NCI-H2171 treated with DMSO at 0.1 percent for 48 hours (cell line): ENCODE results near the gene WWOX.

Experiments used
- DNase-seq: peaks from one replicate; lab custom pipeline; 2025; lab: John Stamatoyannopoulos, UW

The WWOX gene

DNA sequence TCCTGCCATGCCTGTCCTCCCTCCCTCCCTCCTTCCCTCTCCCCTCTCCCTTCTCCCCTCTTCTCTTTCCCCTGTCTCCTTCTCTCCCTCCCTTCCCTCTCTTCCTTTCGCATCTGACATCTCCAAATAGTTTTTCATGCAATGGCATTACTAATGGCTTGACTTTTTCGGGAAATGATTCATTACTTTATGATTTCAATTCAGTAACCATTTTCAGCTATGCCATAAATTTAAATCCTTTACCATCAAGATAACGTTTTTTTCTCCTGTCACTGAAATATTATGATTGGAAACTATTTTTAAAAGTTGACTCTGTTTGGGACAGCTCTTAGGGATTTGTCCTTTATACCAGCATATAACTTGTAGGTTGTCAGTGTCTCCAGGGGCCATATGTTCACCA lies 201.0 kb downstream of the WWOX start:
- no peak for DNase-seq

DNA sequence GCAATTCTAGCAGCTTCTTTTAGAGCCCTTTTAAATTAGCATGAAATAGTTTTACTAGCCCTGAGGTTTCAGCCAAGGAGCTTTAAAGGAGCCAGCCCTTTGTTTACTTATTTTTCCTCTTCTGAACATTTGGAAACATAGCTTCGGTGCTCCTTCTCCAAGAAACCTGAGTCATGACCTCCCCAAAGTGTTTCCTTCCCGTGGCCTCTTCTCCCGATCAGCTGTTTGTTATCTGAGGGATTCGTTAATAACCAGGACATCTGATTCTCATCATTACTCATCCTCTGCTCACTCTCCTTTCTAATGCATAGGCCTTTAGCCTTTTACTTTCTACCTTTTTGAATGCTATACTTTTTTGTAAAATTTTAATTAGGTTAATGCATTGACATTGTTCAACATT lies 204.5 kb downstream of the WWOX start:
- DNase-seq: no peak

DNA sequence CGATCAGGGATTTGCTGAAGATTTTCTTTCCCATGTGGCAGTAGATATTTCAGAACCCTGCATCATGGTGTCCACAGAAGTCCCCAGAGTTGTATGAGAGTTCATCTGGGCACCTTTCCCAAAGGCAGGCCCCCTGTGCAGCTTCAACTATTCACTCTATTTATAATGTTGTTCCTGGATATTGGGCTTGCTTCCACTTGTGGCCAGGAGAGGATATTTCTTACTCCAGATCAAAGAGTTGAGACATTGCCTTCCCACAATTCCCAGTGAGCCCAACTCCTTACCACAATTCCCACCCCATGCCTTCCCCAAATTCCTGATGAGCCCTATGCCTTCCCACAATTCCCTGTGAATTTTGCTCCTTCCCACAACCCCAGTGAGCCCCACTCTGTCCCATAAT lies 206.9 kb downstream of the WWOX start:
- DNase-seq: no peak

DNA sequence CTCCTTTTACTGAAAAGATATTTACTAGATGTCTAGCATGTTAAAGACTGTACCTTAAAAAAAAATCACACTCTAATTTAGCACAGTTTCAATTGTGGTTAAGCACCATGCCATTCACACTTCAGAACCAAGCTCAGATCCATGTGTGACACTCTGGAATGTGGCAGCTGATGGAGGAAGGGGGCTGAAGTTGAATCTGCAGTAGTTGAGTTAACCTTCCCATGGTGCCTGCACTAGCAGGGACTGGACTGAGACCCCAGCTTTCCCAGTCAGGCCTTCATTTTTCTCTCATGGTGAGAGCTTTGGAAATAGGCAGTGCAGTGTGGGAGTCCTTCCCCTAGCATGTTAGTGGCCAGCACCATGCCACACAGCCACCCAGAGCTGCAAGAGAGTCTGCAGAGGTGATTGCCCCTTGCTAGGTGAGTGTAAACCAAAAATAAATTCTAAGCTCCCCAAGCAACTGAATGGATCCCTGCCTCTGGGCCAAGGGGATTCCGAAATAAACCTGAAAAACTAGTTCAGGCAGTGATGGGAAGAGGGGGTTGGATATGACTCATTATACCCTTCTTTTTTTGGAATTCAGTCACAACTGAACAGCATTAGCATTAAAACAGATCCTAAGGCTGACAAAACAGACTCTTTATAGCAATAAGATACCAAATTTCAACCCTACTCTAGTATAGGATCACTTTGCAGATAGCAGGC lies 208.5 kb downstream of the WWOX start:
- no peak for DNase-seq

DNA sequence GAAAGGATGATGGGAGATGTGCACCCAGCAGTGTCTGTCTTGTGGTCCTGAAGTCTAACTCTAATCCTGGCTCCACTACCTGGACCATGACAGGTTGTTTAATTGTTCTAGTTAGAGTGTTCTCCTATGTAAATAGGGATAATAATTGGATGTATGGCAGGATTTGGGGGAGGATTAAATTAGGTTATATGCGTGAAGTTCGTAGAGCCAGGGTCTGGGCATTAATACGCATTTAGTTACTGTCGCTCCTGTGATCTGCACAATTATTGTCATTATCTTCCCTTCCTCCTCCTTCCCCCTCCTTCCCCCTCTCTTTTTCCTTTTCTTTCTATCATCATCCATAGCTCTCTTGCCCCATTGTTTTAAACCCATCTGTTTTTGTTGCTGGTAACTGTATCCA lies 210.3 kb downstream of the WWOX start:
- no peak for DNase-seq

DNA sequence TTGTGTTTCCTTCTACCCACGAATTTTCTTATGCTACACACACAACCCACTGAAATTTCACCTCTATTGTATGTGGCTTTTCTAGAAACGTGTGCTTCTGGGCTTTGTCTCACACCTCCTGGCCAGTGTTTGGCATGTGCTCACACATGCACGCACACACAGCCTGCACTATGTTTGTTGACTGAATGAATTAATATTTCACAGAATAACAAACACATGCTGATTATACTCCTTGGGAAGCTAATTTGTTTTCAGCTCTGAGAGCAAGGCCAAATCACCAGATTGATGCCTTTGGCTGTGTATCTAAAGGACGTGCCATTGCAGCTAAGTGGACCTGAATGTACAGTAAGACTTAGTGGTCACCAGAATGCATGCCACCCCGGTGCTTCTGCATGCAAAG lies 210.7 kb downstream of the WWOX start:
- no peak for DNase-seq

DNA sequence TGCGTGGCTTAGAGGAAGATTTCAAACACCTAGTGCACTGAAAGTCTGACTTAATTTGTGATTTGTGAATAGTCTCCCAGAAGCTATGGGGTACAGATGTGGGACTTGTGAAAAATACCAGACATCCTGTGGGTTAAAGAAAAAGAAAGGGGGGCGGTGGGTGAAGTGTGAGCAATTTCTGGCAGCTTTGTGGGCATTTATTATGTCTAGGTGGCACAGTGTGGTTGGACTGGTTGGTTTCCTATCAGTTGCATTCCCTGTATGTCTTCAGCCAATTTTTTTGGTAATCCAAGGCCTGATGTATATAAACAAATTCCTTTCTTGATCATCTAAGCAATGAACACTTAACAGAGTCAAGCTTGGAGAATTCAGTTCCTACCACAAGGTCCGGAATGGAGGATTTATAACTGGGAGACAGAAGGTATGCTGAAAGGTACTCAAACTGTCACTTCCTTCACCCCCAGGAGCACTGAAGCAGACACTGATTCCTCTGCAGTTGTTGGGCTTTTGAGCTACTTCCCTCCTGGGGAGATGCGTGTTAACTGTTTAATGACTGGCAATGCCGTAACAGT lies 211.6 kb downstream of the WWOX start:
- DNase-seq: peak; percentile 59

DNA sequence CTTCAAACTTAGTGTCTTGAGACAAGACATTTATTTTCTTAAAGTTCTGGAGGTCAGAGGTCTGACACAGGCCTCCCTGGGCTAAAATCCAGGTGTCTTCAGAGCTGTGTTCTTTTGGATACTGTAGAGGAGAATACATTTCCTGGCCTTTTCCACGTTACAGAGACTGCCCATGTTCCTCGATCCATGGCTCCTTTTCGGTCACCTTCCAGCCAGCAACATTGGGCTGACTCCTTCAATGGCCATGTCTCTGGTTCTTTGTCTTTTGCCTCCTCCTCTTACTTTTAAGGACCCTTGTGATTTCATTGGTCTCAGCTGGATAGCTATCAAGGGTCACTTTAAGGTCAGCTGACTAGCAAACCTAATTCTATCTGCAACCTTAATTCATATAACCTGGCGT lies 212.4 kb downstream of the WWOX start:
- DNase-seq: no peak

DNA sequence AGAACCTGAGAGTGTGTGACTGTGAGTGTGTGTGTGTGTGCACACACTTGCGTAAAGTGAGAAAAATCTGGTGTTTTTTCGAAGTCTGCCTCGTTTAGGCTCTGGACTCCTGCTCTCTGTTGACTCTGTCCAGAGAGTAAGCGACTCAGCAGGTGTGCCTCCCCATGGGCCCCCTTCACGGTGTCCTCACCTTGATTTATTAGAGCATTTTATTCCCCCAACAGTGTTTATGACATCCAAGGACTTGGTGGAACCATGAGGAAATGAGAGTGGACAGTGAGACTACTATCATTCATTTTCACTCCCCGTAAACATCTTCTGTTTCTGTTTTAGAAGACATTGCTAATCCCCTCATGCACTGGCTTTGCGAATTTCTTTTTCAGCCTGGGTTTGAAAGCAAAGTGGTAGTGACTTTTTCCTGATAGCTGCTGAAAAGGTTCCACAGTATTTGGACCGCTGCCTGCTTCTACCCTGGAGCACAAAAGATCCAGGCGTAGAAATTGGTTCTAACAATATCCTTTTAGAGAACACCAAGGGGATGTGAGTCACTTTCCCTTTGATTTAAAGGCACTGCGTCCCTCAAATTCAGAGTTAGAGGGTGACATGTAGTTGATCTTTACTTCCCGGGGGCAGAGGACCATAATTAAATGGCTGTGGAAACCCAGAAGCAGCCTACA lies 218.2 kb downstream of the WWOX start:
- DNase-seq: no peak

DNA sequence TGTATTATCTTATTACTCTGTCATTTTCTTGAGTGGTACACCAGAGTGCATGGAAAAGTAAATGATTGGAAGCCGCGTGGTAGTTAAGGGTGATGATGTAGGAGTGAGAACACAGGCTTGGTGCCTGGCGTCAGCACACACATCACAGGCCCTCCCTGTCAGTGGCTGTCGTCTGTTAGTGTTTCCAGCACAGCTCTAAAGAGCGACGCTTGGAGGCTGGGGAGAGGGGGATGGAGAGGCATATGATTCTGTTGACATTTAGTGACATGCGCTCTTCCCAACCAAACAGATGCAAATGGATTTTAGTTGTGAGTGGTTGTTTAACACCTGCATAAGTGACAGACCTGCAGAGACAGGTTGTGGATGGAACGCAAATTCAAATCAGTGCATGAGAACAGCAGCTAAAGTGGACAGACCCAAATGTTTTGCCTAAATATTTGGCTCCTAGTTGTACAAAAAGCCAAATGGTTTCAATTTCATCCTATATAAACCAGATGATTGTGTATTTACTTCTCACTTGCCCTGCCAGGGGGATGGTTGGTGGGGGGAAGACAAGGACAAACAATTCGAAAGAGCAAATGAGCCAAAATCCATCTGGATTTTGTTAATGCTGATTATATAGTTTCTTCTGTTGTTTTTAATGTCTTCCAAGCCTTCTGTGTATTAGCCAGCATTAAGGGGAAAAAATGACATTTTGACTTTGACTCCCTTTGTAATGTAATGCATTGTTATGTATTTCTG lies 222.3 kb downstream of the WWOX start:
- DNase-seq: peak; percentile 58

DNA sequence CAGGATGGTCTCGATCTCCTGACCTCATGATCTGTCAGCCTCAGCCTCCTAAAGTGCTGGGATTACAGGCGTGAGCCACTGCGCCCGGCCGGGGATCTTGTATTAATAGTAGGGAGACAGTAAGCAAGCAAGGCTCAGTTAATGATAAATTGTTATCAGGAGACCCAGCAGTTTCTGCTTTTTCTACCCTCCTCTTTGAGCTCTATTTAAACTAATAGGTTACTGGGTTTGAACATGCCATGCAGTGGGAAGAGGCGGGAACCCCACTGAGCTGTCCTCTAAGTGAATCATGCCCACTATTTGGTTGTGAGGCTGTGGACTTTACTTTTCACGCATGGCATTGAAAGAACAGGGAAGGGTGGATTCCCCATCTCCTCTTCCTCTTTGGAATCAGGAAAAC lies 223.9 kb downstream of the WWOX start:
- no peak for DNase-seq

DNA sequence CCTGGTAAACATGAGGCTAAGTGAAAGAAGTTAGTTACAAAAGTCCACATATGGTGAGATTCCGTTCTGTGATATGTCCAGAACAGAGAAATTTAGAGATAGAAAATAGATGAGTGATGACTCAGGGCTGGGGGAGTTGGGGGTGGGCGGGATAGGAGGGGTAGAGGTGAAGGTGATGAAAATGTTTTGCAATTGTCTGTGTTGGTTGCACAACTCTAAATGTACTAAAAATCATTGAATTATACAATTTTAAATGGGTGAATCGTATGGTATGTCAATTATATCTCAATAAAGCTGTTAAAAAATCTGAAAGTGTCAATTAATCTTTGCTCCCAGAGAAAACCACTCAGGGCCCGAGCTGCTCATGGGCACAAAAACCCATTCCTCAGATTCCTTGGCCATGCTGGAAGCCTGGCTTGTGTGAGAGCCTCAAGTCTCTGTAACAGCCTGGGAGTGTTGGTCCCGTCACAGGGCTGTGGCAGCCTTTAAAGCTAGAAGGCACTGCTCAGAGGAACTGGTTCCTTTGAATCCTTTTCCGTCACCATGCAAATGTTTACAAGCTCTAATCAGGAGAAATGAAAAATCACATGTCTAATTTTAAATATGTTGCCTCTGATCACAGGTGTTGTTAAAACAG lies 225.3 kb downstream of the WWOX start:
- no peak for DNase-seq

DNA sequence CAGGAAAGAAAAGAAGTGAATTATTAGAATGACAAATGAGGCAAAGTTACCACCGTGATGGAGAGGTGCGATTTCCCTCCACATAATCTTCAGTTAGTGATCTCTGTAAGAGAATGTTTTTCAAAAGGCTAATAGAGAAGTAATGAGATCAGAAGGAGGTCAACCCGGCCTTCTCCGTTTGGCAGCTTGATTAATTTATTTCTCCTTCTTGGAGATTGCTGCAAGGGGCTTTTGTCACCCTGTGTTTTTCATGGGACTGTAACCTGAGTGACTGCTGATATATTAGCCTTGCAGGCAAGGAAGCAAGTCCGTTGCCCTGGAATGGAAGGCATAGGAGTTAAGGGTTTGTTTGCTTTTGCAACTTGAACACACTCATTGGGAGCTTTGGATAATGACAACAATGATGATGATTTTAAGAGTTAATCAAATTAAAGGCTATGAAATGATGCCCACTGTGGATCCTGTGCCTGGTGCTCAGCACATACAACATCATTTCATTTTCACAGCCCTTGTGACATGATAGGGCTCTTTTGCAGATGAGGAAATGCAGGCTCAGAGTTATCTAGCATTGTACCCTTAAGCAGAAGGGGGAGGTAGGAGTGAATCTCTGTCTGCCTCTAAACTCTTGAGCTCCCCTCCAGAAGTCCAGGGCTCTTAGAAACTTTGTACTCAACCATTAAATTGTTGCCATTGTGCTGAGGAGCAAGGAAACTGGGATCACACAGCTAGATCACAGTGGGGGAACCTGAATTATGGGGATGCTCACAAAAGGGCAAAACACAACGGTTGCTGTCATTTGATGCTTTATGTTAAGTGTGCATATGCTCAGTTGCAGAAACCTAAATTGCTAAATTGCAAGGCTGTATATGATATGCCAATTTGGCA lies 226.3 kb downstream of the WWOX start:
- DNase-seq: no peak

DNA sequence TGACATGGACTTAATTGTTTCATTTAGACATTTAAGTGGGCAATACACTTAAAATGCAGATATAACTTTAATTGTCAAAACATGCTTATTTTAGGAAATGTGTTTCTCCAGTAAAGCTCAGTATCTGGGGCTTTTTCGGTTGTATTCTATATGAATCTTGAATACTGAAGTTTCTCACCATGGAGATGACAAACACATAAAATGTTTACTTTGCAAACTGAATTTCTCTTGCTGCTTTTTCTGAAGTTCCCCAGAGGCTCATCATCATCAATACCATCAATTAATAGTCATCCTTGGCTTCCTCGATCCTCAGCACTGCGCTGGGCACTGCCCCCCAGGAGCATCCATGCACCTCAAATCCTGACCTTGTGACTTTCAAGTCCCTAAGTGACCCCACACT lies 227.3 kb downstream of the WWOX start:
- no peak for DNase-seq

DNA sequence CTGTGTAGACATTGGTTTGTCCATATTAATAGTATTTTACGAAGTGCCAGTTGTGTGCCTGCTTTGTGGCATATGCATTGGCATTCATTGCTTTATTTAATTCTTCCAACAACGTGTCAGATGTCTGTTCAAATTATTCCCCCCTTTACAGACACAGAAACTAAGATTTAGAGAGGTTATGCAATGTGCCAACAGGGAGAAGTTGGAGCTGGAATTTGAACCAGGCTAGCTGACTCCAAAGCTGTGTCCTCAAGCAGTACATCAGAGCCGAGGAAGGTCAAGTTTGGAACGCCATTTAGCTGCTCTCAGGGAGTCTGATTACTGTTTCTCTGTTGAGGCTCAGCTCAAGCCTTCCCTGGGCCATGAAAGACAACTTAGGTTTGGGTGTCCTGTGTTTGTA lies 232.3 kb downstream of the WWOX start:
- DNase-seq: no peak

DNA sequence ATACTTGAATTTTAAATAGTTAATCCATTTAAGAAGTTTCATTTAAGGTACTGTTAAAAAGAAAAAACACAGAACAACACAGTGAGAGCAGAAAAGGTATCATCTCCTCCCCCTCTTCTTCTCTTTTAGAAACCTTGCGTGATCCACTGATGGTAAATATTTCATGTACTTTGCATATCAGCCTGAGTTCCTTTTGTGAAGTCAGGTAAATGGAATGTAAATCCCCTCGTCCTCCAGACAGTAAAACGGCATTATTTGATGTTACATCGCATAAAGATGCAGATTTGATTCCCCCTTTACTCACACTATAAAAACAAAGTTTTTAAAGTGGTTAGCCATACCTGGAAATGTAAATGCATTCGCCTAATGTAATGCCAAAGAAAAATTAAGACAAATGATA lies 234.4 kb downstream of the WWOX start:
- DNase-seq: no peak

DNA sequence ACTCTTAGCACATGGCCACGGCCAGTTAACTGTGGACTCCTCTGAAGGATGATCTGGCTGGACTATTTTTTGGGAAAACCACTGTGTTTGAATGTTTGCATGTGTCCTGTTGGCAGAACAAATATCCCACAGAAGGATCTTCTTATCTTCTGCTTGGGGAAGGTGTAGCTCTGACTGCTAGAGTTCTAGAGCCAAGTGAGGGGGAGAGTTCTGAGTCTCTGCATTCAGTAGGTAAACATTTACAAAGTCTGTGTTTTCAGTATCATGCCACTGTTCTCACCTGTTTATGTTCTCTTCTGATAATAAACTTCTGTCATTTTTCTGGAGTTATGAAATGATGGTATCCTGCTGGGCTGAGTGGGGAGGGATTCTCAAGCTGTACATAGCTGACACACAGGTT lies 241.1 kb downstream of the WWOX start:
- no peak for DNase-seq

DNA sequence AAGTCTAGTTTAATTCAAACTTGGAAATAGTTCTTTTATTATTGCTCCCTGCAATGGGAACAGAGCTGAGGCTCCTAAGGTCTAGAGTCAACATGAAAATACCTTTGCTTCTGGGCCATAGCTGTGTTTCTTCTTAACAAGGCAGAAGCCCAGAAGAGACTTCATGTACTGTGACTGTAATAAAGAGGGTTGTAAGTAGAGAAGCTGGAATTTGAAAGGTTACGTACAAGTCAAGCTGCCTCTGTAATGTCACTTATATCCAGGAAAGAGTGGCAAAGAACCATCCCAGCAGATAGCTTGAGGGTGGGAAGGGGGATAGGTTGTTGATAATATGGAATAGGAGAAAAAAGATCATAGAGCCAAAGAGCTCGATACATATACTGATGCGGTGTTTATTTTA lies 248.6 kb downstream of the WWOX start:
- DNase-seq: no peak

DNA sequence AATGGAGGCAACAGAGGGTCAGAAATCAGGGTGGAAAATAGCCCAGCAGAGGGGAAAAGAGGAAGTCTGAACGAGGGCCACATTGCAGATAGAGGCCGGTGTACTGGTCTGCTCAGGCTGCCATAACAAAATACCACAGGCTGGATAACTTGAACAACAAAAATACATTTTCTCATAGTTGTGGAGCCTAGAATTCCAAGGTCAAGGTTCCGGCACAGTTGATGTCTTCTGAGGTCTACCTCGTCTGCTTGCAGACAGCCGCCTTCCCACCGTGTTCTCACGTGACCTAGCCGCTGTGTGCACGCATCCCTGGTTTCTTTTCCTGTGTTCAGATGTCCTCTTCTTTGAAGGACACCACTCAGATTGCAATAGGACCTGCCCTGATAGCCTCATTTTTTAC lies 249.4 kb downstream of the WWOX start:
- no peak for DNase-seq

DNA sequence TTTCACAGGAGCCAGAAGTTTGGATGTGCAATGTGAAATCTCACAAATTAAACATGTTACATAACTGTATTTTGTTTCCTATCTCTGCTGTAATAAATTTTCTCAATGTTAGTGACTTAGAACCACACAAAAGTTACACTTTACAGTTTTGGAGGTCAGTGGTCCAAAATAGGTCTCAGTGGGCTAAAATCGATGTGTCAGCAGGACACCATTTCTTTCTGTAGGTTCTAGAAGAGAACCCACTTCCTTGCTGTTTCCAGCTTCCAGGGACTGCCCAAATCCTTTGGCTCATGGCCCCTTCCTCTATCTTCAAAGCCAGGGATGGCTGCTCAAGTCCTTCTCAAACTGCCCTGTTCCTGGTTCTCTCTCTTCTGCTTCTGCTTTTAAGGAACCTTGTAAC lies 252.7 kb downstream of the WWOX start:
- DNase-seq: no peak

DNA sequence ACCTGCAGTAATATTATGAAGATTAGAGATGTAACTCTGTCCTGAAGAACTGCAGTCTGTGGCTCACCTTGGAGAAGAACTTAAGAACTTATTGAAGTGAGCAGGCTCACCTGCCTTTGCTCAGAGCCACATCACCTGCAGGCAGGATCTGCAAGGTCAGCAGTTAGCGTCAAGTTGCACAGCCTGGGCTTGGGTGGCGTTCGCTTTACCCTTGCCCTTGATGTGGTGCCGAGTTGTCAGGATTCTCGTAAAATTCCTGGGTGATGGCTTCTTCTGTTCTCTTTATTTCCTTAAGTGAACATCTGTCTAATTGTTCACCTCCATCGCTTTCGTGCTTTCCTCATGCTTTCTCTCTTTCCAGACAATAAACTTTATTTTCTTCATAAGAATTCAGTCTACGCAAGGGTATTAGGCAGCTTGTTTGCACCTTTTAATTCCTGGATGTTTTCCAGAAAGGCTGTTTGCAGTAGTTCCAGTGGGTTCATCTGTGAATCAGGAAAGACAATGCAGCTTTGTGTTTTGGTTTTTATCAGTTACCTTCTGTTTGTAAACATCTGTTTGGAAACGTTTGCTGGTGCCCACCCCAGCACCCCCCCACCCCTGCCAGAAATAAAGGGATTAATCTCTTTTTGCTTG lies 254.3 kb downstream of the WWOX start:
- DNase-seq: peak; percentile 72
